ENCODE data around the gene RALGDS.

DNA sequence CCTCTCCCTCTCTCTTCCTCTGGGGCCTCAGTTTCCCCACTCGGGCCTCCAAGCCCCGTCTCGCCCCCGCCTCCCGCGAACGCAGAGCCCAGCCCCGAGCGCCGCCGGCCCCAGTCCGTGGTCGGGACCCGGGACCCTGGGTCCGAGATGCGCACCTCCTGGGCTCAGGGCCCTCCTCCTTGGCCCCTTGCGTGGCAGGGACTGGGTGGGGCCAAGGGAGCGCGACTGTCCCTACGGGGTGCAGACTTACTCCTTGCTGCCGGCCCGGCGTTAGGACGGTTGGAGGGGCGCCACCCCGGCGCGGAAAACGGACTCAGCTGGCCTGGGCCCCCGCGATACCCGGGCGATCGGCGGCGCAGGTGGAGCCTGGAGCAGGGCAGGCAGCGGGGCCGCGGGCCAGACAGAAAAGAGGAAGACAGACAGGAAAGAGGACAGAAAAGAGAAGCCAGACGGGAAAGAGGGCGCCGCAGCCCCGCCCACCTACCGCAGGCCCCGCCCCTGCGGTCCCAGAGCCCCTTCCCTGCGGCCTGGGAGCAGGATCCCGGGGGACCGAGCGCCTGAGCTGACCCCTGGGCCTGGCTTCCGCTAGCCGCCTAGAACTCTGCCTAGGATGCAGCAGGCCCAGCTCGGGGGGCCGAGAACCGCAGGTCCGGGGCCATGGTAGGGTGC lies 42.6 kb upstream of the RALGDS start, which contains the start of gene GBGT1:
- TF ChIP-seq, protein P1, sequence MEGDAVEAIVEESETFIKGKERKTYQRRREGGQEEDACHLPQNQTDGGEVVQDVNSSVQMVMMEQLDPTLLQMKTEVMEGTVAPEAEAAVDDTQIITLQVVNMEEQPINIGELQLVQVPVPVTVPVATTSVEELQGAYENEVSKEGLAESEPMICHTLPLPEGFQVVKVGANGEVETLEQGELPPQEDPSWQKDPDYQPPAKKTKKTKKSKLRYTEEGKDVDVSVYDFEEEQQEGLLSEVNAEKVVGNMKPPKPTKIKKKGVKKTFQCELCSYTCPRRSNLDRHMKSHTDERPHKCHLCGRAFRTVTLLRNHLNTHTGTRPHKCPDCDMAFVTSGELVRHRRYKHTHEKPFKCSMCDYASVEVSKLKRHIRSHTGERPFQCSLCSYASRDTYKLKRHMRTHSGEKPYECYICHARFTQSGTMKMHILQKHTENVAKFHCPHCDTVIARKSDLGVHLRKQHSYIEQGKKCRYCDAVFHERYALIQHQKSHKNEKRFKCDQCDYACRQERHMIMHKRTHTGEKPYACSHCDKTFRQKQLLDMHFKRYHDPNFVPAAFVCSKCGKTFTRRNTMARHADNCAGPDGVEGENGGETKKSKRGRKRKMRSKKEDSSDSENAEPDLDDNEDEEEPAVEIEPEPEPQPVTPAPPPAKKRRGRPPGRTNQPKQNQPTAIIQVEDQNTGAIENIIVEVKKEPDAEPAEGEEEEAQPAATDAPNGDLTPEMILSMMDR (IDR thresholded peaks at IDR 0.05): no peak
- TF ChIP-seq EZH2 (IDR thresholded peaks at IDR 0.05; ENCODE audit: borderline replicate concordance, insufficient read depth, low read depth, low read length, poor library complexity, severe bottlenecking): no peak
